Omental fat pad (tissue), 4 donors: ENCODE results near the gene PLCL2. TPM values are rescaled to one million over a fixed set of nuclear protein-coding genes. Genes with fewer than 3 reads are reported as not detected.

ENCODE experiments used
- ATAC-seq: fragments of 150-250 bp; one replicate; pipeline ENCODE4 v1.9.1; 2016; ENCODE audit warnings: mild to moderate bottlenecking, moderate library complexity; ENCODE audit not compliant: low FRiP score
- DNase-seq: peaks from one replicate; pipeline ENCODE4 v3.0.0-alpha.2; 2019; ENCODE audit warnings: low spot score
- CTCF ChIP-seq, 3 donors: fragments of 450-650 bp; IDR thresholded peaks; one replicate each; pipeline ENCODE4 v1.5.1; 2016 to 2017; ENCODE audit warnings: antibody characterized with exemption in 3 of 3, mild to moderate bottlenecking in 3 of 3, moderate library complexity in 2 of 3
- total RNA-seq, 4 donors: library from RNA; depleted of rRNA; stranded (reverse); fragments of >200 nt; gene quantifications; one replicate each; pipeline ENCODE4 v1.1.0, GENCODE V29; 2016

The PLCL2 gene
- total RNA-seq, 4 donors from 2014 or later, result 10.8 to 28.5 (median 16.3) TPM

GRCh38 chr3:17057321-17057720 is 172.6 kb downstream of the PLCL2 start:
- ATAC-seq (no peak), DNase-seq (no peak)
- TF ChIP-seq CTCF (IDR thresholded peaks at IDR 0.05), result no peak

GRCh38 chr3:17059989-17060550 is 175.3 kb downstream of the PLCL2 start:
- DNase-seq, result no peak
- ATAC-seq, result no peak

GRCh38 chr3:17061005-17061404 is 176.2 kb downstream of the PLCL2 start:
- ATAC-seq (no peak), DNase-seq (no peak)
- no peak for TF ChIP-seq CTCF (IDR thresholded peaks at IDR 0.05)

More at GRCh38 chr3:17059989-17060550, 175.3 kb downstream of the PLCL2 start:
- no peak for TF ChIP-seq CTCF (IDR thresholded peaks at IDR 0.05)

GRCh38 chr3:17062736-17063135 is 178.0 kb downstream of the PLCL2 start:
- no peak for ATAC-seq
- no peak for TF ChIP-seq CTCF (IDR thresholded peaks at IDR 0.05)

GRCh38 chr3:17063596-17063995 is 178.8 kb downstream of the PLCL2 start:
- ATAC-seq (no peak), DNase-seq (no peak)
- no peak for TF ChIP-seq CTCF (IDR thresholded peaks at IDR 0.05)

More at GRCh38 chr3:17062736-17063135, 178.0 kb downstream of the PLCL2 start:
- DNase-seq, result no peak

GRCh38 chr3:17065315-17065714 is 180.6 kb downstream of the PLCL2 start:
- no peak for TF ChIP-seq CTCF (IDR thresholded peaks at IDR 0.05)
- DNase-seq (no peak), ATAC-seq (no peak)

GRCh38 chr3:17065881-17066280 is 181.1 kb downstream of the PLCL2 start:
- no peak for TF ChIP-seq CTCF (IDR thresholded peaks at IDR 0.05)
- ATAC-seq (no peak), DNase-seq (no peak)
